OCI-LY7 (cell line): ENCODE results near the gene COX19.

Source experiments
- EZH2phosphoT487 ChIP-seq: fragments of 200-600 bp; sonication (generic); IDR thresholded peaks from 2 replicates; pipeline ENCODE4 v1.6.1; 2018; ENCODE audit warnings: low read depth, borderline replicate concordance, mild to moderate bottlenecking, mixed run types, antibody characterized with exemption, low read length, moderate library complexity, mixed read lengths
- TF ChIP-seq, protein P1 (sequence below): fragments of 200-600 bp; sonication (generic); conservative IDR thresholded peaks from 2 replicates; pipeline ENCODE4 v1.5.1; 2014; ENCODE audit warnings: mild to moderate bottlenecking, antibody characterized with exemption, low read length, moderate library complexity, mixed read lengths

DNA sequence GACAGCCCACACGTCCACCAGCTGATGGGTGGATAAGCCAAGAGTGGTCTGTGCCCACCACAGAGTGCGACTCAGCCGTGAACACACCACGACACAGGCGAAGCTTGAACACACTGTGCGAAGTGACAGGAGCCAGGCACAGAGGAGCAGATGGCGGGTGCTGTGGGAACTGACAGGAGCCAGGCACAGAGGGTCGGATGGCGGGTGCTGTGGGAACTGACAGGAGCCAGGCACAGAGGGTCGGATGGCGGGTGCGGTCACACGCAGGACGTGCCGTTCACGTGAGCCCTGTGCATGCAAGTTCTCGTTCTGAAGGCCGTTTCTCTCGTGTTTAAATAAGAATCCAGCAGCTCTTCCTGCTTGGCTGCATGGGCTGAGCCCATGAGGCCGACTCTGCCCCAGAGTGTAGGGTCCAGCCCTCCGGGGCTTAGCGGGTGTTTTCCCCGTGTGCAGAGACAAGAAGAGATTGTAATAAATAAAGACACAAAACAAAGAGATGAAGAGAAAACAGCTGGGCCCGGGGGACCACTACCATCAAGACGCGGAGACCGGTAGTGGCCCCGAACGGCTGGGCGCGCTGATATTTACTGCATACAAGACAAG lies 15.0 kb downstream of the COX19 start:
- TF ChIP-seq, protein P1, sequence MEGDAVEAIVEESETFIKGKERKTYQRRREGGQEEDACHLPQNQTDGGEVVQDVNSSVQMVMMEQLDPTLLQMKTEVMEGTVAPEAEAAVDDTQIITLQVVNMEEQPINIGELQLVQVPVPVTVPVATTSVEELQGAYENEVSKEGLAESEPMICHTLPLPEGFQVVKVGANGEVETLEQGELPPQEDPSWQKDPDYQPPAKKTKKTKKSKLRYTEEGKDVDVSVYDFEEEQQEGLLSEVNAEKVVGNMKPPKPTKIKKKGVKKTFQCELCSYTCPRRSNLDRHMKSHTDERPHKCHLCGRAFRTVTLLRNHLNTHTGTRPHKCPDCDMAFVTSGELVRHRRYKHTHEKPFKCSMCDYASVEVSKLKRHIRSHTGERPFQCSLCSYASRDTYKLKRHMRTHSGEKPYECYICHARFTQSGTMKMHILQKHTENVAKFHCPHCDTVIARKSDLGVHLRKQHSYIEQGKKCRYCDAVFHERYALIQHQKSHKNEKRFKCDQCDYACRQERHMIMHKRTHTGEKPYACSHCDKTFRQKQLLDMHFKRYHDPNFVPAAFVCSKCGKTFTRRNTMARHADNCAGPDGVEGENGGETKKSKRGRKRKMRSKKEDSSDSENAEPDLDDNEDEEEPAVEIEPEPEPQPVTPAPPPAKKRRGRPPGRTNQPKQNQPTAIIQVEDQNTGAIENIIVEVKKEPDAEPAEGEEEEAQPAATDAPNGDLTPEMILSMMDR, result no peak
- no peak for TF ChIP-seq EZH2phosphoT487
